Neuronal stem cell (in vitro differentiated cells): ENCODE results near the gene TIMP1.
A peak's percentile ranks its signal among the peaks of the same experiment; 100 is the strongest.

ENCODE experiments used
- DNase-seq: peaks from one replicate; pipeline ENCODE4 v3.0.0-alpha.2; 2013; ENCODE audit warnings: low spot score
- H2AFZ ChIP-seq: one replicate; pipeline ENCODE4 v1.6.1; 2013; ENCODE audit warnings: mild to moderate bottlenecking, low read length, inconsistent platforms
- H2AK5ac ChIP-seq: 2 replicates; pipeline ENCODE4 v1.6.1; 2013; ENCODE audit warnings: low read depth, mild to moderate bottlenecking, inconsistent platforms, low read length, moderate library complexity, mixed read lengths
- H2BK120ac ChIP-seq: 2 replicates; pipeline ENCODE4 v1.6.1; 2013; ENCODE audit warnings: low read depth, mild to moderate bottlenecking, inconsistent platforms, low read length, moderate library complexity, mixed read lengths
- H2BK12ac ChIP-seq: one replicate; pipeline ENCODE4 v1.6.1; 2013; ENCODE audit warnings: low read length, inconsistent platforms
- H2BK15ac ChIP-seq: 2 replicates; pipeline ENCODE4 v1.6.1; 2013; ENCODE audit warnings: mild to moderate bottlenecking, low read length, inconsistent platforms, mixed read lengths
- H2BK5ac ChIP-seq: one replicate; pipeline ENCODE4 v1.6.1; 2013; ENCODE audit warnings: inconsistent platforms, mild to moderate bottlenecking, low read length, moderate library complexity
- H3K14ac ChIP-seq: one replicate; pipeline ENCODE4 v1.6.1; 2013; ENCODE audit warnings: low read length, inconsistent platforms
- H3K18ac ChIP-seq: 2 replicates; pipeline ENCODE4 v1.6.1; 2013; ENCODE audit warnings: low read length, inconsistent platforms
- H3K23ac ChIP-seq: 2 replicates; pipeline ENCODE4 v1.6.1; 2013; ENCODE audit warnings: low read depth, mild to moderate bottlenecking, mixed read lengths, low read length, inconsistent platforms; ENCODE audit not compliant: poor library complexity
- H3K27ac ChIP-seq: replicated peaks from 3 replicates; pipeline ENCODE4 v1.5.1; 2013; ENCODE audit warnings: low read length, inconsistent platforms
- H3K27me3 ChIP-seq, 3 experiments: 2 replicates each; pipeline ENCODE4 v1.6.1; 2013; ENCODE audit warnings: low read length in 3 of 3, mild to moderate bottlenecking in 2 of 3, inconsistent platforms in 1 of 3, low read depth in 1 of 3, mixed read lengths in 1 of 3, moderate library complexity in 1 of 3; ENCODE audit not compliant: control insufficient read depth in 3 of 3, insufficient read depth in 3 of 3
- H3K36me3 ChIP-seq, 2 donors: replicated peaks in 1 of 2; 2 replicates each; pipeline ENCODE4 v1.6.1; 2013; ENCODE audit warnings: low read length in 2 of 2; ENCODE audit not compliant: control insufficient read depth in 2 of 2, insufficient read depth in 2 of 2
- H3K4ac ChIP-seq: 2 replicates; pipeline ENCODE4 v1.6.1; 2013; ENCODE audit warnings: inconsistent platforms, mild to moderate bottlenecking, low read length, moderate library complexity
- H3K4me1 ChIP-seq, 2 donors: 1 replicate in 1 of 2; 2 replicates in 1 of 2; pipeline ENCODE4 v1.6.1; 2013; ENCODE audit warnings: low read length in 2 of 2, low read depth in 1 of 2; ENCODE audit not compliant: control insufficient read depth in 2 of 2, insufficient read depth in 1 of 2
- H3K4me2 ChIP-seq: one replicate; pipeline ENCODE4 v1.6.1; 2013; ENCODE audit warnings: mild to moderate bottlenecking, low read length, inconsistent platforms; ENCODE audit not compliant: insufficient read depth, poor library complexity, severe bottlenecking
- H3K4me3 ChIP-seq, 2 donors: 2 replicates each; pipeline ENCODE4 v1.5.1; 2013; ENCODE audit warnings: low read length in 2 of 2, mild to moderate bottlenecking in 2 of 2, inconsistent platforms in 1 of 2, moderate library complexity in 1 of 2
- H3K79me1 ChIP-seq: one replicate; pipeline ENCODE4 v1.6.1; 2013; ENCODE audit warnings: low read depth, mild to moderate bottlenecking, inconsistent platforms, low read length, moderate library complexity
- H3K9ac ChIP-seq: one replicate; pipeline ENCODE4 v1.6.1; 2013; ENCODE audit warnings: mild to moderate bottlenecking, low read depth, low read length, inconsistent platforms; ENCODE audit not compliant: poor library complexity
- H3K9me3 ChIP-seq, 2 donors: replicated peaks in 1 of 2; 2 replicates each; pipeline versions ENCODE3 to v1.6.1; 2013; ENCODE audit warnings: low read length in 2 of 2, mild to moderate bottlenecking in 2 of 2, inconsistent platforms in 1 of 2, low read depth in 1 of 2, mixed read lengths in 1 of 2, moderate library complexity in 1 of 2; ENCODE audit not compliant: control insufficient read depth in 2 of 2, insufficient read depth in 1 of 2
- H4K8ac ChIP-seq: one replicate; pipeline ENCODE4 v1.6.1; 2013; ENCODE audit warnings: low read depth, mild to moderate bottlenecking, inconsistent platforms, low read length, moderate library complexity
- H4K91ac ChIP-seq: one replicate; pipeline ENCODE4 v1.6.1; 2013; ENCODE audit warnings: low read length, low read depth, mild to moderate bottlenecking, inconsistent platforms; ENCODE audit not compliant: poor library complexity
- whole genome bisulfite sequencing, 2 donors: extraction: QIAGEN DNeasy Blood & Tissue Kit; methylation state at CpG; one replicate each; pipeline ENCODE4 v1.1.7; 2013; ENCODE audit warnings: missing lambda C conversion rate in 2 of 2, mixed read lengths in 1 of 2; ENCODE audit not compliant: insufficient read length in 2 of 2, insufficient replicate concordance in 1 of 2; ENCODE audit errors: extremely low coverage in 2 of 2; 5-methylcytosine and 5-hydroxymethylcytosine counted together

TIMP1 gene

DNA sequence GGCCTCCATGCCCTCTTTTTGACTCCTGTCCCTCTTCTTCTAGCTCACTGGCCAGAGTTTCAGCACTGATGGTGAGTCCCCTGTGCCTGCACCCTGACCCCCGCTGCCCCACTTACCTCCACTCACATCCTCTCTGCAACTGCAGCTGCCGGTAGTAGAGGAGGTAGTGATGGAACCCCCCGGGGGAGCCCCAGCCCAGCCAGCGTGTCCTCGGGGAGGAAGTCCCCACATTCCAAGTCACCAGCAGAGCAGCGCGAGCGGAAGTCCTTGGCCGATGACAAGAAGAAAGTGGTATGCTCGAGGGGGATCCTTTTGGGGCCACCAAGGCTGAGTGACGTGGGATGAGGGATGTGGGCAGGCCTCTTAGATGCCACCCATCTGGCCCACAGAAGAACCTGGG lies 15.4 kb upstream of the TIMP1 start:
- no CpG with 5 or more reads among the region's 11 CpGs for WGBS, 2 donors

DNA sequence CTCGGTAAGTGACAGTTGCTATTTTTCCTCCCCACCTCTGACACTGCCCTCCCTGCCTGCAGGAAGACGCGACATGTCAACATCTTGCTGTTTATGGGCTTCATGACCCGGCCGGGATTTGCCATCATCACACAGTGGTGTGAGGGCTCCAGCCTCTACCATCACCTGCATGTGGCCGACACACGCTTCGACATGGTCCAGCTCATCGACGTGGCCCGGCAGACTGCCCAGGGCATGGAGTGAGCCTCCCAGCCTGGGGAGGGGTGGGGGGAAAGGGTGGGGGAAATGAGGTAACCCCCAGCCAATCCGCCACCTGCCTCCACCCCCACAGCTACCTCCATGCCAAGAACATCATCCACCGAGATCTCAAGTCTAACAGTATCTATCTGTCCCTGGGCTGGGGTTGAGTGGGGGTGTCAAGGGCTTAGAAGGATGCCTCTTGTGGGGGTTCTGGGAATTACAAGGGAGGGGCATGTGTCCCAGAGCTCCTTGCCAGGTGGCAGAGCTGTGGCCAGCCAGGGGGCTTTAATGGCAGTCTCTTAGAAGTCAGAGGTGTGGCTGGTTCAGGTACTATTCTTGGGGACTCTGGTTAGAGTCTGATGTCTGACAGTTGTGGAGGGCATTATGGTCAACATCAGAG lies 13.5 kb upstream of the TIMP1 start:
- DNase-seq, result no peak
- no CpG with 5 or more reads among the region's 13 CpGs for WGBS, 2 donors
- H3K23ac ChIP-seq, result no peak overlapping the region

More for the DNA sequence above, 15.4 kb upstream of the TIMP1 start:
- Histone ChIP-seq H3K9me3 (no peaks in the 10 kb centered on the region), H2BK5ac (no peak overlapping the region), H3K4me1 (peaks cover 1 to 2% of the 10 kb centered on the region in 2 donors), H3K4ac (no peak overlapping the region), H2BK12ac (no peak overlapping the region), H2AFZ (no peak overlapping the region), H4K91ac (no peak overlapping the region), H2BK15ac (no peak overlapping the region), H2AK5ac (no peak overlapping the region), H4K8ac (no peak overlapping the region), H2BK120ac (no peak overlapping the region), H3K4me3 (no peak overlapping the region), H3K9ac (no peak overlapping the region), H3K36me3 (peaks cover 22 to 82% of the 10 kb centered on the region in 2 donors), H3K27me3 (no peaks in the 10 kb centered on the region), H3K18ac (no peak overlapping the region), H3K27ac (no peak overlapping the region), H3K79me1 (peaks cover 4% of the 10 kb centered on the region), H3K23ac (no peak overlapping the region), H3K4me2 (no peak overlapping the region), H3K14ac (no peak overlapping the region)
- no peak for DNase-seq

DNA sequence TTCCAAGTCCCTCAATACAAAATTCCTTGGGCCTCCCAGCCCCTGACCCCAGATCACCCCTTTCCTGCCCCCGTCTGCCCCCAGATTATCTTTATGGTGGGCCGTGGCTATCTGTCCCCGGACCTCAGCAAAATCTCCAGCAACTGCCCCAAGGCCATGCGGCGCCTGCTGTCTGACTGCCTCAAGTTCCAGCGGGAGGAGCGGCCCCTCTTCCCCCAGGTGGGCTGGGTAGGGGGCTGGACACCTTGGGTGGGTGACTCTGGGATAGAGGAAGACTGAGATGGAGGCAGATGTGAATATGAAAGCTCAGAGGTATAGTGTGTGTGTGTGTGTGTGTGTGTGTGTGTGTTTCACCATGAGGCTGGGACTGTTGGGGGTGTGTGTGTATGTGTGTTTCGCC lies 11.4 kb upstream of the TIMP1 start:
- WGBS, 2 donors, result no CpG with 5 or more reads among the region's 8 CpGs

More for the DNA sequence above, 13.5 kb upstream of the TIMP1 start:
- Histone ChIP-seq H3K4me3 (no peak overlapping the region), H2BK12ac (no peak overlapping the region), H3K4me1 (peaks cover 0 to 6% of the 10 kb centered on the region in 2 donors), H3K79me1 (peaks cover 2% of the 10 kb centered on the region), H2AK5ac (no peak overlapping the region), H3K18ac (no peak overlapping the region), H3K27ac (no peak overlapping the region), H4K91ac (no peak overlapping the region), H3K36me3 (peaks cover 20 to 74% of the 10 kb centered on the region in 2 donors), H2BK5ac (no peak overlapping the region), H2AFZ (no peak overlapping the region), H3K14ac (no peak overlapping the region), H3K4me2 (no peak overlapping the region), H4K8ac (no peak overlapping the region), H3K9ac (no peak overlapping the region), H3K9me3 (no peaks in the 10 kb centered on the region), H2BK15ac (no peak overlapping the region), H2BK120ac (no peak overlapping the region), H3K4ac (no peak overlapping the region), H3K27me3 (no peaks in the 10 kb centered on the region)

DNA sequence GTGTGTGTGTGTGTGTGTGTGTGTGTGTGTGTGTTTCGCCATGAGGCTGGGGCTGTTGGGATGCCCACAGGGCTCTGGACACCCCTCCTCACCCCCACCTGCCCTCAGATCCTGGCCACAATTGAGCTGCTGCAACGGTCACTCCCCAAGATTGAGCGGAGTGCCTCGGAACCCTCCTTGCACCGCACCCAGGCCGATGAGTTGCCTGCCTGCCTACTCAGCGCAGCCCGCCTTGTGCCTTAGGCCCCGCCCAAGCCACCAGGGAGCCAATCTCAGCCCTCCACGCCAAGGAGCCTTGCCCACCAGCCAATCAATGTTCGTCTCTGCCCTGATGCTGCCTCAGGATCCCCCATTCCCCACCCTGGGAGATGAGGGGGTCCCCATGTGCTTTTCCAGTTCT lies 11.0 kb upstream of the TIMP1 start:
- H3K27ac ChIP-seq, result no peak overlapping the region
- no peak overlapping the region for H2BK120ac ChIP-seq
- H3K4me3 ChIP-seq, result no peak overlapping the region
- no peak overlapping the region for H4K91ac ChIP-seq
- no peak overlapping the region for H3K23ac ChIP-seq
- no peaks in the 10 kb centered on the region for H3K9me3 ChIP-seq
- H3K9ac ChIP-seq, result peak overlapping the region; percentile 4
- no peak overlapping the region for H3K18ac ChIP-seq
- DNase-seq, result no peak
- no peak overlapping the region for H2BK5ac ChIP-seq
- peaks cover 0 to 11% of the 10 kb centered on the region in 2 donors for H3K4me1 ChIP-seq
- no peaks in the 10 kb centered on the region for H3K27me3 ChIP-seq
- H3K14ac ChIP-seq, result no peak overlapping the region
- no CpG with 5 or more reads among the region's 11 CpGs for WGBS, 2 donors
- no peak overlapping the region for H3K4ac ChIP-seq
- no peak overlapping the region for H2AK5ac ChIP-seq
- peaks cover 16 to 52% of the 10 kb centered on the region in 2 donors for H3K36me3 ChIP-seq
- no peak overlapping the region for H2AFZ ChIP-seq
- H2BK15ac ChIP-seq, result no peak overlapping the region
- no peak overlapping the region for H3K4me2 ChIP-seq
- peaks cover 2% of the 10 kb centered on the region for H3K79me1 ChIP-seq
- no peak overlapping the region for H4K8ac ChIP-seq
- H2BK12ac ChIP-seq, result no peak overlapping the region

More for the DNA sequence above, 11.4 kb upstream of the TIMP1 start:
- H3K14ac ChIP-seq, result no peak overlapping the region
- no peak overlapping the region for H2BK15ac ChIP-seq
- no peak overlapping the region for H2BK5ac ChIP-seq
- no peak overlapping the region for H2AK5ac ChIP-seq
- peaks cover 16 to 56% of the 10 kb centered on the region in 2 donors for H3K36me3 ChIP-seq
- no peak overlapping the region for H4K91ac ChIP-seq
- H4K8ac ChIP-seq, result no peak overlapping the region
- H2BK12ac ChIP-seq, result no peak overlapping the region
- no peak overlapping the region for H2AFZ ChIP-seq
- no peak for DNase-seq
- H3K27ac ChIP-seq, result no peak overlapping the region
- no peak overlapping the region for H3K23ac ChIP-seq
- peaks cover 0 to 11% of the 10 kb centered on the region in 2 donors for H3K4me1 ChIP-seq
- no peak overlapping the region for H3K18ac ChIP-seq
- no peak overlapping the region for H3K4ac ChIP-seq
- no peak overlapping the region for H3K4me3 ChIP-seq
- peaks cover 2% of the 10 kb centered on the region for H3K79me1 ChIP-seq
- H2BK120ac ChIP-seq, result no peak overlapping the region
- H3K27me3 ChIP-seq, result no peaks in the 10 kb centered on the region
- peak overlapping the region; percentile 4 for H3K9ac ChIP-seq
- no peaks in the 10 kb centered on the region for H3K9me3 ChIP-seq
- no peak overlapping the region for H3K4me2 ChIP-seq
